Kasumi-1 (cell line): ENCODE results near the gene CDC14A.

Source experiments
- DNase-seq, 2 experiments: peaks; one replicate each; lab custom pipeline; 2025; lab: John Stamatoyannopoulos, UW

Gene CDC14A

GRCh38 chr1:100448366-100448765, 96.1 kb downstream of the CDC14A start:
- DNase-seq: no peak

GRCh38 chr1:100449477-100449876, 97.2 kb downstream of the CDC14A start:
- no peak for DNase-seq

GRCh38 chr1:100452641-100453040, 100.3 kb downstream of the CDC14A start:
- no peak for DNase-seq

GRCh38 chr1:100455478-100456072, 103.3 kb downstream of the CDC14A start:
- DNase-seq: peak; percentile 46 to 60

- no peak for DNase-seq
These were observed 104.6 kb downstream of the CDC14A start for GRCh38 chr1:100456880-100457279.

GRCh38 chr1:100457683-100458082, 105.4 kb downstream of the CDC14A start:
- no peak for DNase-seq

- DNase-seq: no peak
These were observed 106.5 kb downstream of the CDC14A start for GRCh38 chr1:100458661-100459357.

- peak; percentile 86 to 92 for DNase-seq
These were observed 107.2 kb downstream of the CDC14A start for GRCh38 chr1:100459358-100460114.

GRCh38 chr1:100461222-100461621, 108.9 kb downstream of the CDC14A start:
- no peak for DNase-seq

- DNase-seq: no peak
These were observed 110.2 kb downstream of the CDC14A start for GRCh38 chr1:100462326-100463025.

- peak; percentile 96 for DNase-seq
These were observed 111.6 kb downstream of the CDC14A start for GRCh38 chr1:100463791-100464424.

GRCh38 chr1:100469578-100469977, 117.3 kb downstream of the CDC14A start:
- no peak for DNase-seq

GRCh38 chr1:100474834-100475233, 122.5 kb downstream of the CDC14A start:
- no peak for DNase-seq

GRCh38 chr1:100476735-100477290, 124.5 kb downstream of the CDC14A start:
- DNase-seq: no peak

- no peak for DNase-seq
These were observed 126.5 kb downstream of the CDC14A start for GRCh38 chr1:100478816-100479215.

GRCh38 chr1:100479620-100480338, 127.5 kb downstream of the CDC14A start:
- DNase-seq: no peak

GRCh38 chr1:100481303-100481702, 129.0 kb downstream of the CDC14A start:
- no peak for DNase-seq

GRCh38 chr1:100482167-100482566, 129.9 kb downstream of the CDC14A start:
- no peak for DNase-seq

- DNase-seq: no peak
These were observed 130.4 kb downstream of the CDC14A start for GRCh38 chr1:100482748-100483147.

- no peak for DNase-seq
These were observed 130.9 kb downstream of the CDC14A start for GRCh38 chr1:100483230-100483629.

GRCh38 chr1:100485855-100486258, 133.6 kb downstream of the CDC14A start:
- DNase-seq: no peak
